Measurements from ENCODE around the gene DDX50.
A peak's percentile ranks its signal among the peaks of the same experiment; 100 is the strongest.

Gene DDX50, protein sequence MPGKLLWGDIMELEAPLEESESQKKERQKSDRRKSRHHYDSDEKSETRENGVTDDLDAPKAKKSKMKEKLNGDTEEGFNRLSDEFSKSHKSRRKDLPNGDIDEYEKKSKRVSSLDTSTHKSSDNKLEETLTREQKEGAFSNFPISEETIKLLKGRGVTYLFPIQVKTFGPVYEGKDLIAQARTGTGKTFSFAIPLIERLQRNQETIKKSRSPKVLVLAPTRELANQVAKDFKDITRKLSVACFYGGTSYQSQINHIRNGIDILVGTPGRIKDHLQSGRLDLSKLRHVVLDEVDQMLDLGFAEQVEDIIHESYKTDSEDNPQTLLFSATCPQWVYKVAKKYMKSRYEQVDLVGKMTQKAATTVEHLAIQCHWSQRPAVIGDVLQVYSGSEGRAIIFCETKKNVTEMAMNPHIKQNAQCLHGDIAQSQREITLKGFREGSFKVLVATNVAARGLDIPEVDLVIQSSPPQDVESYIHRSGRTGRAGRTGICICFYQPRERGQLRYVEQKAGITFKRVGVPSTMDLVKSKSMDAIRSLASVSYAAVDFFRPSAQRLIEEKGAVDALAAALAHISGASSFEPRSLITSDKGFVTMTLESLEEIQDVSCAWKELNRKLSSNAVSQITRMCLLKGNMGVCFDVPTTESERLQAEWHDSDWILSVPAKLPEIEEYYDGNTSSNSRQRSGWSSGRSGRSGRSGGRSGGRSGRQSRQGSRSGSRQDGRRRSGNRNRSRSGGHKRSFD

GRCh38 chr10:68901105-68901927, at the start of gene DDX50:
DDX50 (plus strand) TSS chr10:68901315; CDS start chr10:68901385, 70 bp downstream.
- Histone ChIP-seq H3K4me1 (ENCODE audit: low read depth, poor library complexity, severe bottlenecking) (peaks cover 10% of the 10 kb centered on the region), H3K4me3 (IDR thresholded peaks at IDR 0.05; ENCODE audit: insufficient read depth, low read depth, low read length) (peak within 1 kb of the TSS; percentile 57), H2AFZ (ENCODE audit: low read depth) (peak within 1 kb of the TSS; percentile 97), H3K27me3 (ENCODE audit: insufficient read depth, low read depth) (no peaks in the 10 kb centered on the region), H3K36me3 (ENCODE audit: insufficient read depth) (no peaks in the 10 kb centered on the region), H3K27ac (peak within 1 kb of the TSS; percentile 90), H4K20me1 (ENCODE audit: insufficient read depth) (no peaks in the 10 kb centered on the region), H3K79me2 (ENCODE audit: insufficient read depth, low read depth) (peaks cover 36% of the 10 kb centered on the region), H3K9ac (peak within 1 kb of the TSS; percentile 89), H3K4me2 (peak within 1 kb of the TSS; percentile 68)
- no peak for TF ChIP-seq CTCF (conservative IDR thresholded peaks at IDR 0.05; ENCODE audit: low read depth, low read length)

DNA sequence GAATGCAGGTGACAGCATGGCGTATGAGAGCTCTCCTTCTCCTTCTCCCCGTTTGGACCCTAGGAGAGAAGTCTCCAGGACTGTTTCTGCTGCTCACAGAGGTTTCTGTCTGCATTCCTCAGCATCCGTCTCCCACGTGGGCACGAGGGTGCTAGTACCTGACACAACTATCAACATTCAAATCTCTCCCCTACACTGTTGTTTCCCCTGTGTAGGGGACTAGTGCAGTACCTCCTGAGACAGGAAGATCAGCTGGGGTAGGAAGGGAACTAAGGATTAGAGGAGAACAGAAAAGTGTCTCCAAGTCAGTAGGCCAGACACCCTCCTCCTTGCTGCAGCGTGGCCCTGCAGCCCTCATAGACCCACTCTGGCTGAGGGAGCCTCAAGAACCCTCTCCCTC, 44.8 kb upstream of the DDX50 start:
- TF ChIP-seq CTCF (conservative IDR thresholded peaks at IDR 0.05; ENCODE audit: low read depth, low read length): no peak
- Histone ChIP-seq H3K27me3 (ENCODE audit: insufficient read depth, low read depth) (no peaks in the 10 kb centered on the region), H2AFZ (ENCODE audit: low read depth) (no peak overlapping the region)

DNA sequence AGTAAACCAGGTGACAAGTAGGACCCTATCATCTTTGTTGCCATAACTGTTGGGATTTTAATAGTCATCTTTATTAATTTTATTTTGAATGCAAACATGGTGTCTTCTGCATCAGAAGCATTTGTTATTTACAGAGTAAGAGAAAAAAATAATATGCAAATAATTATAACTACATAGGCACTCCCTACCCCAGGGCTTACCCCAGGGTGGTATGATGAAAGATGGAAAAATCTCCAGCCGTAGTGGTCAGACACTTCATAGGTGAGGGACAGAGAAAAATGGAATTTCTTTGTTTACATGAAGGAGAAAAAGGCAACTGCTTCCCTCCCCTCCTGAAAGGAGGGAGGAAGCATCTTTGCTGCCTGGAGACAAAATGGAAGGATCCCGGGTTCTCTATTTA, 44.1 kb upstream of the DDX50 start:
- H3K4me1 ChIP-seq (ENCODE audit: low read depth, poor library complexity, severe bottlenecking): no peaks in the 10 kb centered on the region
- no peaks in the 10 kb centered on the region for H3K27me3 ChIP-seq (ENCODE audit: insufficient read depth, low read depth)
- no peaks in the 10 kb centered on the region for H3K36me3 ChIP-seq (ENCODE audit: insufficient read depth)
- no peak overlapping the region for H3K4me2 ChIP-seq
- no peak overlapping the region for H2AFZ ChIP-seq (ENCODE audit: low read depth)
- H3K27ac ChIP-seq: no peak overlapping the region
- H3K4me3 ChIP-seq (IDR thresholded peaks at IDR 0.05; ENCODE audit: insufficient read depth, low read depth, low read length): no peak overlapping the region
- H3K79me2 ChIP-seq (ENCODE audit: insufficient read depth, low read depth): no peaks in the 10 kb centered on the region
- no peak for TF ChIP-seq CTCF (conservative IDR thresholded peaks at IDR 0.05; ENCODE audit: low read depth, low read length)
- H3K9ac ChIP-seq: no peak overlapping the region
- no peaks in the 10 kb centered on the region for H4K20me1 ChIP-seq (ENCODE audit: insufficient read depth)

More for the DNA sequence above, 44.8 kb upstream of the DDX50 start:
- Histone ChIP-seq H3K36me3 (ENCODE audit: insufficient read depth) (no peaks in the 10 kb centered on the region), H4K20me1 (ENCODE audit: insufficient read depth) (no peaks in the 10 kb centered on the region), H3K4me1 (ENCODE audit: low read depth, poor library complexity, severe bottlenecking) (no peaks in the 10 kb centered on the region), H3K9ac (no peak overlapping the region), H3K79me2 (ENCODE audit: insufficient read depth, low read depth) (no peaks in the 10 kb centered on the region), H3K27ac (no peak overlapping the region), H3K4me2 (no peak overlapping the region), H3K4me3 (IDR thresholded peaks at IDR 0.05; ENCODE audit: insufficient read depth, low read depth, low read length) (no peak overlapping the region)

DNA sequence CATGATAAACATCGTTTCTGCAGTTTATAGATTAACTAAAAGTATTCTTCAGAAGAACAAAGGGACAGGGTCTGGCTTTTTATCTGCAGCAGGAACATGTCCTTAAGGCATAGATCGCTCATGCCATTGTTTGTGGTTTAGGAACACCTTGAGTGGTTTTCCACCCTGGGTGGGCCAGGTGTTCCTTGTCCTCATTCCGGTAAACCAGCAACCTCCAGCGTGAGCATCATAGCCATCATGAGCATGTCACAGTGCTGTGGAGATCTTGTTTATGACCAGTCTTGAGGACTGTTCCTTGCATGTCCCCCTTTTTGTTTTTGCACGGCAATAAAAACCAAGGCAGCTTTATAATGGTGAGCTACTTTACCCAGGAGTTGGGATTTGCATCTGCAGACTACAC, 39.9 kb upstream of the DDX50 start:
- Histone ChIP-seq H3K79me2 (ENCODE audit: insufficient read depth, low read depth) (no peaks in the 10 kb centered on the region), H3K4me2 (no peak overlapping the region), H3K4me1 (ENCODE audit: low read depth, poor library complexity, severe bottlenecking) (no peaks in the 10 kb centered on the region), H3K9ac (no peak overlapping the region), H3K4me3 (IDR thresholded peaks at IDR 0.05; ENCODE audit: insufficient read depth, low read depth, low read length) (no peak overlapping the region), H3K36me3 (ENCODE audit: insufficient read depth) (no peaks in the 10 kb centered on the region), H2AFZ (ENCODE audit: low read depth) (no peak overlapping the region), H4K20me1 (ENCODE audit: insufficient read depth) (no peaks in the 10 kb centered on the region), H3K27me3 (ENCODE audit: insufficient read depth, low read depth) (no peaks in the 10 kb centered on the region), H3K27ac (no peak overlapping the region)
- TF ChIP-seq CTCF (conservative IDR thresholded peaks at IDR 0.05; ENCODE audit: low read depth, low read length): no peak

All from KMS-11 (cell line).